CD4-positive, alpha-beta T cell treated with Interleukin-4 for 1 hour (primary cell): Measurements from ENCODE around the gene RAB10.
"Not testable (repeated sequence)": the region's sequence is repeated elsewhere in the genome, so short reads cannot be mapped to it uniquely, and the experiment has no call there.

Source experiments
- DNase-seq, 2 donors: peaks; one replicate each; pipeline ENCODE4 v3.0.0-alpha.2; 2020 to 2022

RAB10 gene

GRCh38 chr2:26033818-26034636, at the start of gene RAB10:
TSS of gene RAB10 (plus strand) at chr2:26034084. CDS start at chr2:26034609, 525 bp downstream.
- peak; percentile 99 for DNase-seq

GRCh38 chr2:25988134-25988533, 45.8 kb upstream of the RAB10 start:
- DNase-seq: no peak

GRCh38 chr2:25989154-25989553, 44.7 kb upstream of the RAB10 start:
- DNase-seq: no peak

- DNase-seq: no peak
Observed at GRCh38 chr2:25991965-25992364, 41.9 kb upstream of the RAB10 start.

- DNase-seq: no peak
Observed at GRCh38 chr2:25992556-25992955, 41.3 kb upstream of the RAB10 start.

- DNase-seq: no peak
Observed at GRCh38 chr2:25993049-25993448, 40.8 kb upstream of the RAB10 start.

- no peak for DNase-seq
Observed at GRCh38 chr2:25994509-25994908, 39.4 kb upstream of the RAB10 start.

- no peak for DNase-seq
Observed at GRCh38 chr2:25996844-25997243, 37.0 kb upstream of the RAB10 start.

GRCh38 chr2:25998816-25999383, 35.0 kb upstream of the RAB10 start:
- not testable (repeated sequence) for DNase-seq

- DNase-seq: not testable (repeated sequence)
Observed at GRCh38 chr2:25999406-25999805, 34.5 kb upstream of the RAB10 start.

GRCh38 chr2:26000561-26001082, 33.3 kb upstream of the RAB10 start:
- no peak for DNase-seq

- DNase-seq: no peak
Observed at GRCh38 chr2:26001743-26002351, 32.0 kb upstream of the RAB10 start.

- DNase-seq: peak in 1 of 2 donors; percentile 51
Observed at GRCh38 chr2:26002632-26003310, 31.1 kb upstream of the RAB10 start.

- DNase-seq: no peak
Observed at GRCh38 chr2:26008095-26008494, 25.8 kb upstream of the RAB10 start.

GRCh38 chr2:26008851-26009566, 24.9 kb upstream of the RAB10 start:
- DNase-seq: peak; percentile 31 to 86

- no peak for DNase-seq
Observed at GRCh38 chr2:26009567-26009963, 24.3 kb upstream of the RAB10 start.

- no peak for DNase-seq
Observed at GRCh38 chr2:26010943-26011342, 22.9 kb upstream of the RAB10 start.

GRCh38 chr2:26011609-26011989, 22.3 kb upstream of the RAB10 start:
- no peak for DNase-seq

- peak in 1 of 2 donors; percentile 35 for DNase-seq
Observed at GRCh38 chr2:26011990-26012856, 21.7 kb upstream of the RAB10 start.

GRCh38 chr2:26013668-26014067, 20.2 kb upstream of the RAB10 start:
- DNase-seq: no peak

GRCh38 chr2:26016012-26016705, 17.7 kb upstream of the RAB10 start:
- DNase-seq: no peak
